GM18517 (cell line): ENCODE measurements around the gene RNF212B.
A peak's percentile ranks its signal among the peaks of the same experiment; 100 is the strongest.

Experiments
- ATAC-seq: cut with Tn5 transposase; IDR thresholded peaks from one replicate; pipeline ENCODE4 v1.9.1; 2021; ENCODE audit warnings: mild to moderate bottlenecking, moderate library complexity; ENCODE audit not compliant: unreplicated experiment

Gene RNF212B

GRCh38 chr14:23319746-23320583 lies 82.2 kb downstream of the RNF212B start:
- no peak for ATAC-seq

GRCh38 chr14:23320584-23321571 lies 83.1 kb downstream of the RNF212B start, which contains the start of gene PABPN1:
Gene PABPN1, plus strand, starts transcription at chr14:23321457. Its CDS starts 13 bp downstream, at chr14:23321470.
- ATAC-seq, result peak; percentile 96

- no peak for ATAC-seq
Measured at GRCh38 chr14:23321572-23322547, 84.1 kb downstream of the RNF212B start.
